ENCODE results near the gene TDRD12. TPM values are rescaled to one million over a fixed set of nuclear protein-coding genes. Genes with fewer than 3 reads are reported as not detected.

The TDRD12 gene
- total and polyA plus RNA-seq, 4 donors, result under 0.01 to 0.23 (median 0.02) TPM; not detected in 1

DNA sequence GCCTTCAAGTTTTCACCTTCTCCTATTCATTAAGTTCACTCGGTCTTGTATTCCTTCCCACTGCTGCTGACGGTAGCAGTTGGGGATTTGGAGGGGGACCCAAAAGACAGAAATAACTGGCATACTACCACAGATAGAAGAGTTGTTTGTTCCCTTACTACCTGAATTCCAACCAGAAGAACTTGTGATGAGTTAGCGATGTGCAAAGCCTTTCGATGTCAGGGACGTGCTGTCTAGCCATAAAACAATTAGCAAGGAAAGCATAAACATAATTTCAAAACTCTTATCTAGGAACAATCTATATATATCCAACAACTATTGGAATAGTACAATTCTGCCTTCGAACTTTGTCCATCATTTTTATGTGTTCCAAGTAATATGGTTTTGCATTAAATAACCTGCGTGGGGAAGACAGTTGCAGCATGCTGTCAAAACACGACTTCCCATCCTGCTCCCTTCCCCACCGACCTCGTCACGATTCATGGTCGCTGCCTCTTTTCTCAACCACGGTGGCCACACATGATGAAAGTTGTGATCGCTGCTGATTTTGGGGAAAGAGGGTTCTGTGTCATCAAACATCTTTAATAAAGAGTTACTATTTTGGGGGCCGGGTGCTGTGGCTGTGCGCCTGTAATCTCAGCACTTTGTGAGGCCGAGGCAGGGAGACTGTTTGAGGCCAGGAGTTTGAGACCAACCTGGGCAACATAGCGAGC is 153.8 kb downstream of the TDRD12 start:
- no peak for DNase-seq (ENCODE audit: low spot score)
- Histone ChIP-seq H3K27ac (ENCODE audit: low read depth in 1 of 2, low read length in 2 of 2) (no peak overlapping the region), H3K36me3 (ENCODE audit: control insufficient read depth in 4 of 4, insufficient read depth in 3 of 4, low read depth in 1 of 4, low read length in 3 of 4) (no peaks in the 10 kb centered on the region), H3K27me3 (ENCODE audit: control insufficient read depth in 4 of 4, insufficient read depth in 4 of 4, low read length in 3 of 4) (no peaks in the 10 kb centered on the region), H3K4me1 (ENCODE audit: control insufficient read depth in 4 of 4, insufficient read depth in 4 of 4, low read length in 3 of 4) (peaks cover 3 to 16% (median 8%) of the 10 kb centered on the region in 4 donors), H3K9me3 (ENCODE audit: control insufficient read depth in 4 of 4, low read length in 3 of 4) (no peaks in the 10 kb centered on the region), H3K4me3 (ENCODE audit: low read depth in 1 of 3, low read length in 3 of 3) (no peak overlapping the region), H3K9ac (ENCODE audit: low read depth in 1 of 2, low read length in 2 of 2) (no peak overlapping the region)
- TF ChIP-seq TAF1 (conservative IDR thresholded peaks at IDR 0.05) (no peak), GABPA (IDR thresholded peaks at IDR 0.05 in 1 of 2, conservative IDR thresholded peaks at IDR 0.05 in 1 of 2) (no peak), FOXA2 (IDR thresholded peaks at IDR 0.05) (no peak), ATF3 (IDR thresholded peaks at IDR 0.05) (no peak), JUND (IDR thresholded peaks at IDR 0.05) (no peak), EGR1 (IDR thresholded peaks at IDR 0.05; ENCODE audit: low read depth in 2 of 2) (no peak), HNF4A (conservative IDR thresholded peaks at IDR 0.05) (no peak), SP1 (IDR thresholded peaks at IDR 0.05) (no peak), RAD21 (IDR thresholded peaks at IDR 0.05) (no peak), YY1 (IDR thresholded peaks at IDR 0.05) (no peak), FOXA1 (IDR thresholded peaks at IDR 0.05) (no peak), NR2F2 (IDR thresholded peaks at IDR 0.05) (no peak), HNF4G (IDR thresholded peaks at IDR 0.05) (no peak), RXRA (IDR thresholded peaks at IDR 0.05) (no peak)
- TF ChIP-seq, protein P1, sequence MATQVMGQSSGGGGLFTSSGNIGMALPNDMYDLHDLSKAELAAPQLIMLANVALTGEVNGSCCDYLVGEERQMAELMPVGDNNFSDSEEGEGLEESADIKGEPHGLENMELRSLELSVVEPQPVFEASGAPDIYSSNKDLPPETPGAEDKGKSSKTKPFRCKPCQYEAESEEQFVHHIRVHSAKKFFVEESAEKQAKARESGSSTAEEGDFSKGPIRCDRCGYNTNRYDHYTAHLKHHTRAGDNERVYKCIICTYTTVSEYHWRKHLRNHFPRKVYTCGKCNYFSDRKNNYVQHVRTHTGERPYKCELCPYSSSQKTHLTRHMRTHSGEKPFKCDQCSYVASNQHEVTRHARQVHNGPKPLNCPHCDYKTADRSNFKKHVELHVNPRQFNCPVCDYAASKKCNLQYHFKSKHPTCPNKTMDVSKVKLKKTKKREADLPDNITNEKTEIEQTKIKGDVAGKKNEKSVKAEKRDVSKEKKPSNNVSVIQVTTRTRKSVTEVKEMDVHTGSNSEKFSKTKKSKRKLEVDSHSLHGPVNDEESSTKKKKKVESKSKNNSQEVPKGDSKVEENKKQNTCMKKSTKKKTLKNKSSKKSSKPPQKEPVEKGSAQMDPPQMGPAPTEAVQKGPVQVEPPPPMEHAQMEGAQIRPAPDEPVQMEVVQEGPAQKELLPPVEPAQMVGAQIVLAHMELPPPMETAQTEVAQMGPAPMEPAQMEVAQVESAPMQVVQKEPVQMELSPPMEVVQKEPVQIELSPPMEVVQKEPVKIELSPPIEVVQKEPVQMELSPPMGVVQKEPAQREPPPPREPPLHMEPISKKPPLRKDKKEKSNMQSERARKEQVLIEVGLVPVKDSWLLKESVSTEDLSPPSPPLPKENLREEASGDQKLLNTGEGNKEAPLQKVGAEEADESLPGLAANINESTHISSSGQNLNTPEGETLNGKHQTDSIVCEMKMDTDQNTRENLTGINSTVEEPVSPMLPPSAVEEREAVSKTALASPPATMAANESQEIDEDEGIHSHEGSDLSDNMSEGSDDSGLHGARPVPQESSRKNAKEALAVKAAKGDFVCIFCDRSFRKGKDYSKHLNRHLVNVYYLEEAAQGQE (IDR thresholded peaks at IDR 0.05), result no peak
- TF ChIP-seq, protein P2, sequence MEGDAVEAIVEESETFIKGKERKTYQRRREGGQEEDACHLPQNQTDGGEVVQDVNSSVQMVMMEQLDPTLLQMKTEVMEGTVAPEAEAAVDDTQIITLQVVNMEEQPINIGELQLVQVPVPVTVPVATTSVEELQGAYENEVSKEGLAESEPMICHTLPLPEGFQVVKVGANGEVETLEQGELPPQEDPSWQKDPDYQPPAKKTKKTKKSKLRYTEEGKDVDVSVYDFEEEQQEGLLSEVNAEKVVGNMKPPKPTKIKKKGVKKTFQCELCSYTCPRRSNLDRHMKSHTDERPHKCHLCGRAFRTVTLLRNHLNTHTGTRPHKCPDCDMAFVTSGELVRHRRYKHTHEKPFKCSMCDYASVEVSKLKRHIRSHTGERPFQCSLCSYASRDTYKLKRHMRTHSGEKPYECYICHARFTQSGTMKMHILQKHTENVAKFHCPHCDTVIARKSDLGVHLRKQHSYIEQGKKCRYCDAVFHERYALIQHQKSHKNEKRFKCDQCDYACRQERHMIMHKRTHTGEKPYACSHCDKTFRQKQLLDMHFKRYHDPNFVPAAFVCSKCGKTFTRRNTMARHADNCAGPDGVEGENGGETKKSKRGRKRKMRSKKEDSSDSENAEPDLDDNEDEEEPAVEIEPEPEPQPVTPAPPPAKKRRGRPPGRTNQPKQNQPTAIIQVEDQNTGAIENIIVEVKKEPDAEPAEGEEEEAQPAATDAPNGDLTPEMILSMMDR (IDR thresholded peaks at IDR 0.05; ENCODE audit: low read depth, low read length, missing input control), result no peak
- TF ChIP-seq, protein P3, sequence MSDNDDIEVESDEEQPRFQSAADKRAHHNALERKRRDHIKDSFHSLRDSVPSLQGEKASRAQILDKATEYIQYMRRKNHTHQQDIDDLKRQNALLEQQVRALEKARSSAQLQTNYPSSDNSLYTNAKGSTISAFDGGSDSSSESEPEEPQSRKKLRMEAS (IDR thresholded peaks at IDR 0.05), result no peak
- TF ChIP-seq, protein P4, sequence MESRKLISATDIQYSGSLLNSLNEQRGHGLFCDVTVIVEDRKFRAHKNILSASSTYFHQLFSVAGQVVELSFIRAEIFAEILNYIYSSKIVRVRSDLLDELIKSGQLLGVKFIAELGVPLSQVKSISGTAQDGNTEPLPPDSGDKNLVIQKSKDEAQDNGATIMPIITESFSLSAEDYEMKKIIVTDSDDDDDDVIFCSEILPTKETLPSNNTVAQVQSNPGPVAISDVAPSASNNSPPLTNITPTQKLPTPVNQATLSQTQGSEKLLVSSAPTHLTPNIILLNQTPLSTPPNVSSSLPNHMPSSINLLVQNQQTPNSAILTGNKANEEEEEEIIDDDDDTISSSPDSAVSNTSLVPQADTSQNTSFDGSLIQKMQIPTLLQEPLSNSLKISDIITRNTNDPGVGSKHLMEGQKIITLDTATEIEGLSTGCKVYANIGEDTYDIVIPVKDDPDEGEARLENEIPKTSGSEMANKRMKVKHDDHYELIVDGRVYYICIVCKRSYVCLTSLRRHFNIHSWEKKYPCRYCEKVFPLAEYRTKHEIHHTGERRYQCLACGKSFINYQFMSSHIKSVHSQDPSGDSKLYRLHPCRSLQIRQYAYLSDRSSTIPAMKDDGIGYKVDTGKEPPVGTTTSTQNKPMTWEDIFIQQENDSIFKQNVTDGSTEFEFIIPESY (IDR thresholded peaks at IDR 0.05), result no peak
- 84% methylated on average over 18 of the region's 18 CpGs for WGBS

All from liver (tissue), 9 donors.